LNCAP (cell line): ENCODE results near the gene NR4A3.
A peak's percentile ranks its signal among the peaks of the same experiment; 100 is the strongest.

Source experiments
- CTCF ChIP-seq: fragments of 450-650 bp; IDR thresholded peaks from 2 replicates; pipeline ENCODE4 v1.5.1; 2017; ENCODE audit warnings: mild to moderate bottlenecking

Gene NR4A3

GRCh38 chr9:99818500-99818899 is 3.2 kb upstream of the NR4A3 start:
- TF ChIP-seq CTCF: no peak

- TF ChIP-seq CTCF: no peak
Measured at GRCh38 chr9:99819123-99819855, 2.4 kb upstream of the NR4A3 start.

- 0 out of 2 replicates have a peak, but pooled peaks have one; percentile 10 for TF ChIP-seq CTCF
Measured at GRCh38 chr9:99819856-99820684, 1.6 kb upstream of the NR4A3 start.

GRCh38 chr9:99820685-99821395 is 845 bp upstream of the NR4A3 start:
- no peak for TF ChIP-seq CTCF

- no peak for TF ChIP-seq CTCF
Measured at GRCh38 chr9:99822109-99822805, 572 bp downstream of the NR4A3 start.

- no peak for TF ChIP-seq CTCF
Measured at GRCh38 chr9:99822806-99823591, 1.3 kb downstream of the NR4A3 start.
